Common myeloid progenitor, CD34-positive (primary cell): ENCODE results near the gene SCAPER. TPM values are rescaled to one million over a fixed set of nuclear protein-coding genes. Genes with fewer than 3 reads are reported as not detected.

Experiments
- CTCF ChIA-PET: fragments of 350-600 bp; sonication (Branson Sonifier 250); formaldehyde crosslinking; loops from one replicate; lab custom pipeline; 2021; ENCODE audit warnings: antibody characterized with exemption; lab: Charles Lee
- POLR2A ChIA-PET: fragments of 350-600 bp; sonication (Branson Sonifier 250); formaldehyde crosslinking; loops from one replicate; lab custom pipeline; 2021; ENCODE audit warnings: antibody characterized with exemption; lab: Charles Lee
- DNase-seq, 3 donors: peaks; one replicate each; pipeline versions ENCODE4 v3.0.0 to v3.0.0-alpha.2; 2013
- H3K27ac ChIP-seq, 2 experiments: 1 replicate in 1 of 2; 2 replicates in 1 of 2; pipeline ENCODE4 v1.7.0; 2013; ENCODE audit warnings: inconsistent platforms in 2 of 2, low read length in 2 of 2, mild to moderate bottlenecking in 2 of 2, low read depth in 1 of 2, moderate library complexity in 1 of 2; ENCODE audit not compliant: severe bottlenecking in 2 of 2, insufficient read depth in 1 of 2, poor library complexity in 1 of 2
- H3K27me3 ChIP-seq, 5 experiments: replicated peaks in 2 of 5; 1 replicate in 3 of 5; 2 replicates in 2 of 5; pipeline versions ENCODE4 v1.6.1 to v1.7.0; 2013; ENCODE audit warnings: low read length in 4 of 5, mild to moderate bottlenecking in 2 of 5, moderate library complexity in 2 of 5, inconsistent platforms in 1 of 5; ENCODE audit not compliant: insufficient read depth in 5 of 5, control insufficient read depth in 4 of 5
- H3K36me3 ChIP-seq, 4 experiments: 1 replicate in 2 of 4; 2 replicates in 2 of 4; pipeline versions ENCODE4 v1.6.1 to v1.7.0; 2013; ENCODE audit warnings: low read length in 3 of 4, control low read depth in 1 of 4, mild to moderate bottlenecking in 1 of 4; ENCODE audit not compliant: control insufficient read depth in 4 of 4, insufficient read depth in 4 of 4
- H3K4me1 ChIP-seq, 4 experiments: 1 replicate in 3 of 4; 2 replicates in 1 of 4; pipeline versions ENCODE4 v1.6.1 to v1.7.1; 2013; ENCODE audit warnings: low read length in 3 of 4, mild to moderate bottlenecking in 3 of 4, control low read depth in 1 of 4, inconsistent platforms in 1 of 4, moderate library complexity in 1 of 4; ENCODE audit not compliant: control insufficient read depth in 4 of 4, insufficient read depth in 4 of 4; ENCODE audit errors: control extremely low read depth in 1 of 4
- H3K4me3 ChIP-seq, 7 experiments: 1 replicate in 4 of 7; 2 replicates in 3 of 7; pipeline versions ENCODE4 v1.5.1 to v1.7.0; 2013; ENCODE audit warnings: mild to moderate bottlenecking in 7 of 7, low read length in 6 of 7, moderate library complexity in 6 of 7, inconsistent platforms in 2 of 7, low read depth in 2 of 7, control low read depth in 1 of 7; ENCODE audit not compliant: insufficient read depth in 4 of 7, control insufficient read depth in 1 of 7; ENCODE audit errors: extremely low read depth in 1 of 7
- H3K9me3 ChIP-seq, 5 experiments: 1 replicate in 4 of 5; 2 replicates in 1 of 5; pipeline versions ENCODE4 v1.6.1 to v1.7.1; 2013; ENCODE audit warnings: low read length in 4 of 5, mild to moderate bottlenecking in 2 of 5, inconsistent platforms in 1 of 5, low read depth in 1 of 5, moderate library complexity in 1 of 5; ENCODE audit not compliant: control insufficient read depth in 4 of 5, insufficient read depth in 2 of 5; ENCODE audit errors: control extremely low read depth in 1 of 5
- WGBS: methylation state at CpG from one replicate; pipeline ENCODE4 v1.1.5; 2013; ENCODE audit not compliant: insufficient coverage; 5-methylcytosine and 5-hydroxymethylcytosine counted together
- polyA plus RNA-seq: library from polyadenylated mRNA; unstranded; fragments of 120-200 nt; gene quantifications from one replicate; pipeline ENCODE4 v1.2.1, GENCODE V29; 2013

SCAPER gene
- 12.7 TPM for polyA plus RNA-seq

- H3K36me3 ChIP-seq, result no peaks in the 10 kb centered on the region
- peak within 1 kb of the TSS; percentile 40 to 75 for H3K27ac ChIP-seq
- ChIA-PET CTCF (interaction anchor here (1.0 to 1.2 kb wide), 2 partner anchors 36 to 126 kb away, joined by 4 to 5 read pairs; no protein-coding TSS in a partner anchor), POLR2A (interaction anchor here (0.5 kb wide), 1 partner anchor 765 kb away, joined by 3 read pairs; no protein-coding TSS in a partner anchor)
- WGBS, result 0% methylated on average over 65 of the region's 78 CpGs
- no peaks in the 10 kb centered on the region for H3K27me3 ChIP-seq
- no peaks in the 10 kb centered on the region for H3K9me3 ChIP-seq
- peak; percentile 85 to 92 (median 90) for DNase-seq
- H3K4me3 ChIP-seq, result peak within 1 kb of the TSS; percentile 66 to 87 (median 79)
- peaks cover 12 to 34% (median 26%) of the 10 kb centered on the region in 4 experiments for H3K4me1 ChIP-seq
Measured at GRCh38 chr15:76905013-76905839, at the start of gene SCAPER. Gene SCAPER (minus strand): TSS chr15:76905340. CDS start chr15:76883817, 21,523 bp downstream.

- Histone ChIP-seq H3K36me3 (peaks cover 0 to 12% (median 5%) of the 10 kb centered on the region in 4 experiments), H3K4me1 (no peaks in the 10 kb centered on the region), H3K27ac (no peak overlapping the region), H3K9me3 (no peaks in the 10 kb centered on the region), H3K4me3 (no peak overlapping the region), H3K27me3 (no peaks in the 10 kb centered on the region)
- POLR2A ChIA-PET, result no interaction called here
- WGBS, result no CpG with 5 or more reads among the region's 2 CpGs
- DNase-seq, result no peak
- CTCF ChIA-PET, result interaction anchor here (1.6 to 1.8 kb wide), 2 partner anchors 13 to 19 kb away, joined by 3 to 7 read pairs; no protein-coding TSS in a partner anchor
Measured at GRCh38 chr15:76954744-76955143, 49.6 kb upstream of the SCAPER start.

- WGBS, result no CpG with 5 or more reads among the region's 3 CpGs
- Histone ChIP-seq H3K36me3 (peaks cover 0 to 18% (median 7%) of the 10 kb centered on the region in 4 experiments), H3K4me1 (no peaks in the 10 kb centered on the region), H3K4me3 (no peak overlapping the region), H3K9me3 (no peaks in the 10 kb centered on the region), H3K27ac (no peak overlapping the region), H3K27me3 (no peaks in the 10 kb centered on the region)
- DNase-seq, result no peak
- ChIA-PET POLR2A (no interaction called here), CTCF (interaction anchor here (1.6 kb wide), 1 partner anchor 19 kb away, joined by 3 read pairs; no protein-coding TSS in a partner anchor)
Measured at GRCh38 chr15:76953913-76954312, 48.8 kb upstream of the SCAPER start.

GRCh38 chr15:76951220-76951619, 46.1 kb upstream of the SCAPER start:
- H3K27me3 ChIP-seq, result no peaks in the 10 kb centered on the region
- H3K4me1 ChIP-seq, result peaks cover 0 to 12% (median 3%) of the 10 kb centered on the region in 4 experiments
- ChIA-PET POLR2A (no interaction called here), CTCF (interaction anchor here (1.3 to 1.4 kb wide), 2 partner anchors 9 to 10 kb away, joined by 3 read pairs; no protein-coding TSS in a partner anchor)
- peaks cover 2 to 34% (median 18%) of the 10 kb centered on the region in 4 experiments for H3K36me3 ChIP-seq
- H3K9me3 ChIP-seq, result no peaks in the 10 kb centered on the region
- no peak overlapping the region for H3K4me3 ChIP-seq
- no CpG with 5 or more reads among the region's 1 CpG for WGBS
- no peak overlapping the region for H3K27ac ChIP-seq
- DNase-seq, result no peak

- ChIA-PET CTCF (interaction anchor here (1.0 kb wide), 1 partner anchor 42 kb away, joined by 3 read pairs; no protein-coding TSS in a partner anchor), POLR2A (no interaction called here)
Measured at GRCh38 chr15:76947454-76947853, 42.3 kb upstream of the SCAPER start.

GRCh38 chr15:76945494-76946093, 40.5 kb upstream of the SCAPER start:
- POLR2A ChIA-PET, result no interaction called here

More at GRCh38 chr15:76947454-76947853, 42.3 kb upstream of the SCAPER start:
- no peaks in the 10 kb centered on the region for H3K9me3 ChIP-seq
- H3K36me3 ChIP-seq, result peaks cover 7 to 49% (median 31%) of the 10 kb centered on the region in 4 experiments
- no peaks in the 10 kb centered on the region for H3K27me3 ChIP-seq
- DNase-seq, result no peak
- H3K4me3 ChIP-seq, result no peak overlapping the region
- 80% methylated on average over 1 of the region's 3 CpGs for WGBS
- no peak overlapping the region for H3K27ac ChIP-seq
- peaks cover 0 to 12% (median 3%) of the 10 kb centered on the region in 4 experiments for H3K4me1 ChIP-seq

More at GRCh38 chr15:76945494-76946093, 40.5 kb upstream of the SCAPER start:
- no peaks in the 10 kb centered on the region for H3K9me3 ChIP-seq
- H3K4me3 ChIP-seq, result no peak overlapping the region
- WGBS, result 100% methylated on average over 1 of the region's 2 CpGs
- CTCF ChIA-PET, result interaction anchor here (1.1 to 1.4 kb wide), 5 partner anchors 28 to 159 kb away, joined by 3 to 5 read pairs (median 3); no protein-coding TSS in a partner anchor
- no peaks in the 10 kb centered on the region for H3K27me3 ChIP-seq
- H3K4me1 ChIP-seq, result peaks cover 0 to 12% (median 3%) of the 10 kb centered on the region in 4 experiments
- H3K36me3 ChIP-seq, result peaks cover 7 to 42% (median 27%) of the 10 kb centered on the region in 4 experiments
- no peak for DNase-seq
- no peak overlapping the region for H3K27ac ChIP-seq
